B cell (primary cell): ENCODE data around the gene RAP1GDS1.

Source experiments
- CTCF ChIP-seq: fragments of 200-600 bp; IDR thresholded peaks from one replicate; pipeline ENCODE4 v1.8.0; 2022; ENCODE audit warnings: antibody characterized with exemption, mild to moderate bottlenecking
- EZH2 ChIP-seq: IDR thresholded peaks from 2 replicates; pipeline ENCODE4 v1.6.1; 2012; ENCODE audit warnings: borderline replicate concordance, low read depth, mild to moderate bottlenecking, moderate library complexity, low read length; ENCODE audit not compliant: insufficient read depth, poor library complexity, severe bottlenecking

DNA sequence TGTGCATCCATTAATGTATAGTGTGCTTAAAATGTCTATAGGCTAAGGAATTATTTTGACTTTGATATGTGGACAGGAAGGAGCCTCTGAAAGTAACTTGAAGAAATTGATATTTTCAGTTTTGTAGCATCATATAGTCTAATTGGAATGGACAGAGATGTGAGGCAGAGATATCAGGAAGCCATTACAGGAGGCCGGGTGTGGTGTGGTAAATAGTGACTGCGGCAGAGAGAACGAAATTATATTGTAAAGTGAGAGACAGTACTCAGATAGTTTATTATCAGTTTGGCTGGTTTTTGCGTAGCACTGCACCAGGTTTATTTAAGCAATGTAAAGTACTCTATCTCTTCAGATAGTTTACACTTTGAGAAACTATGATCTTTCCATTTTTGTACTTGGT lies 98.5 kb downstream of the RAP1GDS1 start:
- TF ChIP-seq CTCF (no peak), EZH2 (no peak)
